Measurements from ENCODE around the gene LGALS16.
"Not testable (repeated sequence)": the region's sequence is repeated elsewhere in the genome, so short reads cannot be mapped to it uniquely, and the experiment has no call there.

Gene LGALS16

DNA sequence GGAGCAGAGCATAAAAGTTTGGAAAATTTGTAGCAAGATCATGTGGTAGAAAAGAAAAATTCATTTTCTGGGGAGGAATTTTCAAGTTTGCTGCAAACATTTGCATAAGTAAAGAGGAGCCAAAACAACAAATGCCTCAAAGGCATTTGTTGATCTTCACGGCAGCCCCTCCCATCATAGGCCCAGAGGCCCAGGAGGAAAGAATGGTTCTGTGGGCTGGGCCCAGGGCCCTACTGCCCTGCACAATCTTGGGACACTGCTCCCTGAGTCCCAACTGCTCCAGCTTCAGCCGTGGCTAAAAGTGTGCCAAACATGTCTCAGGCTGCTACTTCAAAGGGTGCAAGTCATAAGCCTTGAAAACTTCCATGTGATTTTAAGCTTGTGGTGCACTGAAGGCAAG, 42.1 kb upstream of the LGALS16 start:
- H3K4me1 ChIP-seq (ENCODE audit: insufficient read depth, low read length): no peaks in the 10 kb centered on the region
- H3K4me2 ChIP-seq (ENCODE audit: insufficient read depth, low read length): no peak overlapping the region
- DNase-seq (no peak), ATAC-seq (ENCODE audit: insufficient read depth, low read depth) (no peak)
- no peak overlapping the region for H2AFZ ChIP-seq (ENCODE audit: low read depth, low read length)
- no peaks in the 10 kb centered on the region for H4K20me1 ChIP-seq (ENCODE audit: insufficient read depth, low read length)
- no peak overlapping the region for H3K9ac ChIP-seq (ENCODE audit: low read depth, low read length)
- H3K36me3 ChIP-seq (ENCODE audit: insufficient read depth, low read length): no peaks in the 10 kb centered on the region
- H3K4me3 ChIP-seq (ENCODE audit: low read depth in 1 of 2, low read length in 2 of 2): no peak overlapping the region
- no peaks in the 10 kb centered on the region for H3K79me2 ChIP-seq (ENCODE audit: insufficient read depth, low read length)
- H3K27me3 ChIP-seq (ENCODE audit: insufficient read depth, low read length, poor library complexity): no peaks in the 10 kb centered on the region
- H3K27ac ChIP-seq (ENCODE audit: low read length): no peak overlapping the region
- TF ChIP-seq, protein P1, sequence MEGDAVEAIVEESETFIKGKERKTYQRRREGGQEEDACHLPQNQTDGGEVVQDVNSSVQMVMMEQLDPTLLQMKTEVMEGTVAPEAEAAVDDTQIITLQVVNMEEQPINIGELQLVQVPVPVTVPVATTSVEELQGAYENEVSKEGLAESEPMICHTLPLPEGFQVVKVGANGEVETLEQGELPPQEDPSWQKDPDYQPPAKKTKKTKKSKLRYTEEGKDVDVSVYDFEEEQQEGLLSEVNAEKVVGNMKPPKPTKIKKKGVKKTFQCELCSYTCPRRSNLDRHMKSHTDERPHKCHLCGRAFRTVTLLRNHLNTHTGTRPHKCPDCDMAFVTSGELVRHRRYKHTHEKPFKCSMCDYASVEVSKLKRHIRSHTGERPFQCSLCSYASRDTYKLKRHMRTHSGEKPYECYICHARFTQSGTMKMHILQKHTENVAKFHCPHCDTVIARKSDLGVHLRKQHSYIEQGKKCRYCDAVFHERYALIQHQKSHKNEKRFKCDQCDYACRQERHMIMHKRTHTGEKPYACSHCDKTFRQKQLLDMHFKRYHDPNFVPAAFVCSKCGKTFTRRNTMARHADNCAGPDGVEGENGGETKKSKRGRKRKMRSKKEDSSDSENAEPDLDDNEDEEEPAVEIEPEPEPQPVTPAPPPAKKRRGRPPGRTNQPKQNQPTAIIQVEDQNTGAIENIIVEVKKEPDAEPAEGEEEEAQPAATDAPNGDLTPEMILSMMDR (IDR thresholded peaks at IDR 0.05; ENCODE audit: borderline replicate concordance, extremely low read depth, low read length, poor library complexity, severe bottlenecking): no peak
- no peak for TF ChIP-seq EZH2 (IDR thresholded peaks at IDR 0.05; ENCODE audit: borderline replicate concordance, low read depth, low read length, severe bottlenecking)
- H3K9me3 ChIP-seq (ENCODE audit: insufficient read depth, low read length, severe bottlenecking): no peaks in the 10 kb centered on the region

- no peak overlapping the region for H2AFZ ChIP-seq (ENCODE audit: low read depth, low read length)
- no peak overlapping the region for H3K4me2 ChIP-seq (ENCODE audit: insufficient read depth, low read length)
- H3K27ac ChIP-seq (ENCODE audit: low read length): no peak overlapping the region
- no peak for ATAC-seq (ENCODE audit: insufficient read depth, low read depth)
- H3K4me3 ChIP-seq (ENCODE audit: low read depth in 1 of 2, low read length in 2 of 2): no peak overlapping the region
- DNase-seq: no peak
- H3K79me2 ChIP-seq (ENCODE audit: insufficient read depth, low read length): no peaks in the 10 kb centered on the region
- H3K9me3 ChIP-seq (ENCODE audit: insufficient read depth, low read length, severe bottlenecking): no peaks in the 10 kb centered on the region
- no peaks in the 10 kb centered on the region for H3K36me3 ChIP-seq (ENCODE audit: insufficient read depth, low read length)
- TF ChIP-seq, protein P1 (IDR thresholded peaks at IDR 0.05; ENCODE audit: borderline replicate concordance, extremely low read depth, low read length, poor library complexity, severe bottlenecking): no peak
- TF ChIP-seq EZH2 (IDR thresholded peaks at IDR 0.05; ENCODE audit: borderline replicate concordance, low read depth, low read length, severe bottlenecking): no peak
- no peaks in the 10 kb centered on the region for H4K20me1 ChIP-seq (ENCODE audit: insufficient read depth, low read length)
- no peaks in the 10 kb centered on the region for H3K4me1 ChIP-seq (ENCODE audit: insufficient read depth, low read length)
- H3K9ac ChIP-seq (ENCODE audit: low read depth, low read length): no peak overlapping the region
- no peaks in the 10 kb centered on the region for H3K27me3 ChIP-seq (ENCODE audit: insufficient read depth, low read length, poor library complexity)
Observed at GRCh38 chr19:39617745-39618144, 38.0 kb upstream of the LGALS16 start.

- TF ChIP-seq EZH2 (IDR thresholded peaks at IDR 0.05; ENCODE audit: borderline replicate concordance, low read depth, low read length, severe bottlenecking): no peak
- TF ChIP-seq, protein P1 (IDR thresholded peaks at IDR 0.05; ENCODE audit: borderline replicate concordance, extremely low read depth, low read length, poor library complexity, severe bottlenecking): no peak
- no peak for ATAC-seq (ENCODE audit: insufficient read depth, low read depth)
Observed at GRCh38 chr19:39623946-39624345, 31.8 kb upstream of the LGALS16 start.

DNA sequence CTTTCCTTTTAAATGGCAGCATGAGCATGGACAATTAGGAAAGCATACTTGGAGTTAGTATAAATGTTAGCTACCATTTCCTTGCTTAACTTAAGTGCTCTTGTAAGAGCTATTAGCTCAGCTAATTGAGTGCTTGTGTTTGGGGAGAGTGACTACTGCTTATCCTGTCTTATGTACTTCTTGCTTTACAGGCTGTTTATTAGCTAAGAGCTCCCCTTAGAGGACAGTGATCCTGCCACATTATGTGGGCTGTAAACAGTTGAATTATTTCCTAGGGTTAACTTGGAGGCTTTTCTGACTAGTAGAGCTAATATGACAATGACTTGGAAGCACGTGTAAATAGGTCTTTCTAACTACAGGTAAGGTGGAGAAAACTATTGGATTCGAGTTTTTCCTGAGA, 28.1 kb upstream of the LGALS16 start:
- H3K27ac ChIP-seq (ENCODE audit: low read length); H2AFZ ChIP-seq (ENCODE audit: low read depth, low read length); H3K79me2 ChIP-seq (ENCODE audit: insufficient read depth, low read length); H3K9me3 ChIP-seq (ENCODE audit: insufficient read depth, low read length, severe bottlenecking); H3K4me2 ChIP-seq (ENCODE audit: insufficient read depth, low read length); H3K4me1 ChIP-seq (ENCODE audit: insufficient read depth, low read length); H4K20me1 ChIP-seq (ENCODE audit: insufficient read depth, low read length); ATAC-seq (ENCODE audit: insufficient read depth, low read depth); H3K4me3 ChIP-seq (ENCODE audit: low read depth in 1 of 2, low read length in 2 of 2); H3K36me3 ChIP-seq (ENCODE audit: insufficient read depth, low read length); H3K27me3 ChIP-seq (ENCODE audit: insufficient read depth, low read length, poor library complexity); H3K9ac ChIP-seq (ENCODE audit: low read depth, low read length); DNase-seq: not testable (repeated sequence)

More at GRCh38 chr19:39623946-39624345, 31.8 kb upstream of the LGALS16 start:
- Histone ChIP-seq H3K4me3 (ENCODE audit: low read depth in 1 of 2, low read length in 2 of 2) (no peak overlapping the region), H3K4me1 (ENCODE audit: insufficient read depth, low read length) (no peaks in the 10 kb centered on the region), H3K9ac (ENCODE audit: low read depth, low read length) (no peak overlapping the region), H4K20me1 (ENCODE audit: insufficient read depth, low read length) (no peaks in the 10 kb centered on the region), H3K4me2 (ENCODE audit: insufficient read depth, low read length) (no peak overlapping the region), H3K79me2 (ENCODE audit: insufficient read depth, low read length) (no peaks in the 10 kb centered on the region), H2AFZ (ENCODE audit: low read depth, low read length) (no peak overlapping the region), H3K27ac (ENCODE audit: low read length) (no peak overlapping the region), H3K36me3 (ENCODE audit: insufficient read depth, low read length) (no peaks in the 10 kb centered on the region), H3K9me3 (ENCODE audit: insufficient read depth, low read length, severe bottlenecking) (no peaks in the 10 kb centered on the region), H3K27me3 (ENCODE audit: insufficient read depth, low read length, poor library complexity) (peaks cover 5% of the 10 kb centered on the region)
- DNase-seq: no peak
